Natural killer cell treated with Interleukin-12 subunit alpha and Interleukin-12 subunit beta and Interleukin-15 and Interleukin-18, amount 100 ng/mL, for 72 hours (primary cell): Measurements from ENCODE around the gene ZBTB9. TPM values are rescaled to one million over a fixed set of nuclear protein-coding genes. Genes with fewer than 3 reads are reported as not detected.

Source experiments
- ATAC-seq, 2 donors: fragments of 150-1000 bp; cut with Tn5 transposase in 1 of 2; sonication (Bioruptor Pico), chemical (Tn5 transposase) in 1 of 2; 2 replicates each; pipeline ENCODE4 v1.10.0; 2021
- DNase-seq: peaks from one replicate; pipeline ENCODE4 v3.0.0; 2022; ENCODE audit warnings: low spot score
- H3K27ac Mint-ChIP-seq, 2 donors: 1 replicate in 1 of 2; 2 replicates in 1 of 2; pipeline ENCODE4 v1.8.0; 2022; ENCODE audit warnings: mixed read lengths in 2 of 2, mild to moderate bottlenecking in 1 of 2, moderate library complexity in 1 of 2
- H3K27me3 Mint-ChIP-seq, 2 donors: 1 replicate in 1 of 2; 2 replicates in 1 of 2; pipeline ENCODE4 v1.8.0; 2022; ENCODE audit warnings: mixed read lengths in 2 of 2
- H3K36me3 Mint-ChIP-seq: one replicate; pipeline ENCODE4 v1.8.0; 2022; ENCODE audit warnings: mixed read lengths
- H3K4me1 Mint-ChIP-seq, 2 donors: 1 replicate in 1 of 2; 2 replicates in 1 of 2; pipeline ENCODE4 v1.8.0; 2022; ENCODE audit warnings: low read depth in 2 of 2, mixed read lengths in 2 of 2, mild to moderate bottlenecking in 1 of 2
- H3K4me3 Mint-ChIP-seq: one replicate; pipeline ENCODE4 v1.8.0; 2022; ENCODE audit warnings: mixed read lengths
- H3K9me3 Mint-ChIP-seq: 2 replicates; pipeline ENCODE4 v1.8.0; 2022; ENCODE audit warnings: mixed read lengths
- total RNA-seq, 2 donors: library from RNA; stranded (reverse); gene quantifications; one replicate each; pipeline ENCODE4 v1.2.3, GENCODE V29; 2022

ZBTB9 gene
- total RNA-seq, 2 donors from 2014 or later = 10.9 to 25.4 TPM

- Mint-ChIP-seq H3K27ac (no peak overlapping the region), H3K4me3 (no peak overlapping the region), H3K36me3 (peaks cover 6% of the 10 kb centered on the region), H3K27me3 (no peaks in the 10 kb centered on the region), H3K9me3 (no peaks in the 10 kb centered on the region), H3K4me1 (peaks cover 45 to 48% of the 10 kb centered on the region in 2 donors)
- ATAC-seq (no peak), DNase-seq (no peak)
Measured at GRCh38 chr6:33433544-33434191, 20.7 kb upstream of the ZBTB9 start.

- Mint-ChIP-seq H3K27me3 (no peaks in the 10 kb centered on the region), H3K9me3 (no peaks in the 10 kb centered on the region), H3K36me3 (peaks cover 11% of the 10 kb centered on the region), H3K27ac (no peak overlapping the region), H3K4me1 (peaks cover 33 to 39% of the 10 kb centered on the region in 2 donors), H3K4me3 (no peak overlapping the region)
- no peak for DNase-seq
- no peak for ATAC-seq
Measured at GRCh38 chr6:33434961-33435360, 19.4 kb upstream of the ZBTB9 start.

GRCh38 chr6:33437666-33438065, 16.7 kb upstream of the ZBTB9 start:
- Mint-ChIP-seq H3K27me3 (no peaks in the 10 kb centered on the region), H3K4me1 (peaks cover 17 to 18% of the 10 kb centered on the region in 2 donors), H3K36me3 (peaks cover 11% of the 10 kb centered on the region), H3K4me3 (no peak overlapping the region), H3K9me3 (no peaks in the 10 kb centered on the region), H3K27ac (no peak overlapping the region)
- DNase-seq (no peak), ATAC-seq (no peak)

- peaks cover 6 to 11% of the 10 kb centered on the region in 2 donors for H3K4me1 Mint-ChIP-seq
- no peaks in the 10 kb centered on the region for H3K9me3 Mint-ChIP-seq
- H3K36me3 Mint-ChIP-seq = peaks cover 11% of the 10 kb centered on the region
- H3K4me3 Mint-ChIP-seq = no peak overlapping the region
- peak overlapping the region; percentile 3 to 8 for H3K27ac Mint-ChIP-seq
- no peak for DNase-seq
- no peak for ATAC-seq
- no peaks in the 10 kb centered on the region for H3K27me3 Mint-ChIP-seq
Measured at GRCh38 chr6:33438978-33439594, 15.3 kb upstream of the ZBTB9 start.

GRCh38 chr6:33439956-33440648, 14.3 kb upstream of the ZBTB9 start:
- Mint-ChIP-seq H3K36me3 (peaks cover 11% of the 10 kb centered on the region), H3K27ac (peak overlapping the region in 1 of 2 donors; percentile 3), H3K9me3 (no peaks in the 10 kb centered on the region), H3K4me3 (no peak overlapping the region), H3K27me3 (no peaks in the 10 kb centered on the region), H3K4me1 (peaks cover 4 to 9% of the 10 kb centered on the region in 2 donors)
- no peak for ATAC-seq
- DNase-seq = no peak

GRCh38 chr6:33440649-33441309, 13.6 kb upstream of the ZBTB9 start:
- Mint-ChIP-seq H3K4me3 (no peak overlapping the region), H3K9me3 (no peaks in the 10 kb centered on the region), H3K27me3 (no peaks in the 10 kb centered on the region), H3K36me3 (peaks cover 11% of the 10 kb centered on the region), H3K27ac (no peak overlapping the region), H3K4me1 (peaks cover 4 to 9% of the 10 kb centered on the region in 2 donors)
- DNase-seq (no peak), ATAC-seq (no peak)

GRCh38 chr6:33441457-33441856, 12.9 kb upstream of the ZBTB9 start:
- H3K9me3 Mint-ChIP-seq = no peaks in the 10 kb centered on the region
- no peak overlapping the region for H3K27ac Mint-ChIP-seq
- no peak overlapping the region for H3K4me3 Mint-ChIP-seq
- peaks cover 4 to 9% of the 10 kb centered on the region in 2 donors for H3K4me1 Mint-ChIP-seq
- DNase-seq (no peak), ATAC-seq (no peak)
- H3K36me3 Mint-ChIP-seq = peaks cover 11% of the 10 kb centered on the region
- H3K27me3 Mint-ChIP-seq = no peaks in the 10 kb centered on the region

- Mint-ChIP-seq H3K4me3 (no peak overlapping the region), H3K9me3 (no peaks in the 10 kb centered on the region), H3K27ac (peak overlapping the region in 1 of 2 donors; percentile 25), H3K4me1 (peaks cover 4 to 9% of the 10 kb centered on the region in 2 donors), H3K36me3 (peaks cover 9% of the 10 kb centered on the region), H3K27me3 (no peaks in the 10 kb centered on the region)
- DNase-seq (no peak), ATAC-seq (no peak)
Measured at GRCh38 chr6:33442283-33442682, 12.1 kb upstream of the ZBTB9 start.

- Mint-ChIP-seq H3K27ac (no peak overlapping the region), H3K4me1 (peaks cover 4 to 14% of the 10 kb centered on the region in 2 donors), H3K36me3 (peaks cover 5% of the 10 kb centered on the region), H3K9me3 (no peaks in the 10 kb centered on the region), H3K4me3 (no peak overlapping the region), H3K27me3 (no peaks in the 10 kb centered on the region)
- ATAC-seq (no peak), DNase-seq (no peak)
Measured at GRCh38 chr6:33443025-33443424, 11.4 kb upstream of the ZBTB9 start.

GRCh38 chr6:33443619-33444504, 10.5 kb upstream of the ZBTB9 start:
- Mint-ChIP-seq H3K9me3 (no peaks in the 10 kb centered on the region), H3K27ac (no peak overlapping the region), H3K36me3 (peaks cover 4% of the 10 kb centered on the region), H3K4me1 (peaks cover 3 to 22% of the 10 kb centered on the region in 2 donors), H3K27me3 (no peaks in the 10 kb centered on the region), H3K4me3 (no peak overlapping the region)
- no peak for ATAC-seq
- DNase-seq = no peak

GRCh38 chr6:33445119-33445603, 9.2 kb upstream of the ZBTB9 start:
- no peaks in the 10 kb centered on the region for H3K36me3 Mint-ChIP-seq
- no peak overlapping the region for H3K27ac Mint-ChIP-seq
- H3K4me1 Mint-ChIP-seq = peaks cover 0 to 31% of the 10 kb centered on the region in 2 donors
- DNase-seq = no peak
- H3K4me3 Mint-ChIP-seq = no peak overlapping the region
- no peaks in the 10 kb centered on the region for H3K9me3 Mint-ChIP-seq
- H3K27me3 Mint-ChIP-seq = no peaks in the 10 kb centered on the region
- ATAC-seq = no peak

GRCh38 chr6:33446356-33446755, 8.0 kb upstream of the ZBTB9 start:
- DNase-seq (no peak), ATAC-seq (no peak)
- no peaks in the 10 kb centered on the region for H3K27me3 Mint-ChIP-seq
- H3K27ac Mint-ChIP-seq = peak overlapping the region in 1 of 2 donors; percentile 18
- no peaks in the 10 kb centered on the region for H3K9me3 Mint-ChIP-seq
- H3K4me3 Mint-ChIP-seq = no peak overlapping the region
- no peaks in the 10 kb centered on the region for H3K36me3 Mint-ChIP-seq
- H3K4me1 Mint-ChIP-seq = peaks cover 0 to 37% of the 10 kb centered on the region in 2 donors

- ATAC-seq (no peak), DNase-seq (no peak)
- Mint-ChIP-seq H3K4me3 (no peak overlapping the region), H3K27me3 (no peaks in the 10 kb centered on the region), H3K27ac (no peak overlapping the region), H3K9me3 (no peaks in the 10 kb centered on the region), H3K4me1 (peaks cover 19 to 48% of the 10 kb centered on the region in 2 donors), H3K36me3 (no peaks in the 10 kb centered on the region)
Measured at GRCh38 chr6:33450434-33450833, 3.9 kb upstream of the ZBTB9 start.
